ENCODE measurements around the gene P3H4.
A peak's percentile ranks its signal among the peaks of the same experiment; 100 is the strongest.
"Not testable (repeated sequence)": the region's sequence is repeated elsewhere in the genome, so short reads cannot be mapped to it uniquely, and the experiment has no call there.

P3H4 gene

DNA sequence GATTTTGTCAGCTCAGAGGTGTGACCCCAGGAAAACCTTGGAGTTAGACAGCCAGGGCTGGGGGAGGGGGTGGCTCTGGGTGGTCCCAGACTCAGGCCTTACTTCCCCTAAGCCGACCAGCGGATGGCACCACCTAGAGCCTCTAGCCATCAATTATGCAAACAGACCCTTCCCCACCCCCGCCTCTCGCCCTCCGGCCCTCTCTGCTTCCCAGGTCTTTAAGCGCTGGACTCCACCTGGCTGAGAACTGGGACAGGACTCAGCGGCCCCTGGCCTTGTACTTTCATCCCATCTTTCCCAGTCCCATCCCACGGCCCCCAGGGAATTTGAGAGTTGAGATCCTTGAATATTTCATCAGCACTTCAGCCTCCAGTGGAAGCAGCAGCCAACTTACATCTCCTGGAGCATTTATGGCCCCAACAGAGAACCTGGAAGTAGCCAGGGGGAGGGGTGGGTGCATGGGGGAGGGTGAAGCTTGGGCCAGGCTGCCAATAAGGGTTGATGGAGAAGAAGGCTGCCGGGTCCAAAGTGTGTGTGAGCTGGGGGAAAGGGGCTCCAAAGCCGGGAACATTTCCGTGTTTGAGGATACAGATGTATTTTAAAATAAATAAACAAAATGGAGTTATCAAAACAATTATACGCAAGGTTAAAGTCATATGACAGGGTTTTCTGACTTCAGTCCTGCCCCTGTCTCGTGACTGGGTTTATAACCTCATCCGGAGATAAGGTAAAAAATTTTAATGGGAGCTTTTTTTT, 17.8 kb downstream of the P3H4 start:
- no peak for DNase-seq (ENCODE audit: low read depth in 2 of 2)

- no peak for DNase-seq (ENCODE audit: low read depth in 2 of 2)
Observed at GRCh38 chr17:41792845-41793783, 18.6 kb downstream of the P3H4 start.

GRCh38 chr17:41787021-41787418, 24.7 kb downstream of the P3H4 start:
- DNase-seq (ENCODE audit: low read depth in 2 of 2): no peak

DNA sequence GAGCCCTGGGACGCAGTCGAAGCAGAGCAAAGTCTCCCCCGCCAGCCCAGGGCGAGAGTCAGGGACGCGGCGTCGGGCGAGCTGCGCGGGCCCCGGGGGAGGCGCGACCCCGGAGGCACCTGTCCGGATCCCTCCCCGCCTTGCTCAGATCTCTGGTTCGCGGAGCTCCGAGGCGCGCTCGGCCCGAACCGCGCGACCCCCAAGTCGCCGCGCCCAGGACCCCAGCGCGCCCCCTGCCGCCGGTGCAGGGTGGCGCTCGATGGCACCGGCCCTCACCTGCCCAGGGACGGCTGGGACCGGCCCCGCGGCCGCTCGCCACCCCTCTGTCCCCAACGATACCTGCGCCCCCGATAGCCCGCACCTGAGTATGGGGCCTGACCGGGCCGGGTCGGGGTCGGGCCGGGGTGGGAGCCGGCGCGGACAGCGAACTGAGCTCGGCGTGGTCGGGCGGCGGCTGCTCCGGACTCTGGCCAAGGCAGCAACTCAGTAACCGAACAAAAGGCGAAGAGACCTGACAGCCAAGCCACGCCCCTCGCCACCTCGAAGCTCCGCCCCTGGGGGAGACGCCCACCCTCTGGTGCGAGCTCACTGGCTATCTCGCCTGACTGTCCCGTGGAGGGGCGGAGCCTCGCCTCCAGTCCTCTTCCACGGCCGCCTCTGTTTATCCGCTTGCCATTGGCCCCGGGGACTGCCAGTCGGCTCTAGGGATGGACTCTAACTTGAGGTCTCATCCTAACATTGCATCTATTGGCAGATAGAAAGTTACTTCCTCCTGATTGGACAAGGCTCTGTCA, 25.3 kb downstream of the P3H4 start, which contains the start of gene JUP:
Gene JUP (minus strand): TSS at position 485 of the 794 bp plus-strand sequence. CDS start 14,857 bp downstream, outside the sequence.
- DNase-seq (ENCODE audit: low read depth in 2 of 2): peak; percentile 73 to 92

GRCh38 chr17:41785859-41786226, 25.9 kb downstream of the P3H4 start:
- DNase-seq (ENCODE audit: low read depth in 2 of 2): no peak

DNA sequence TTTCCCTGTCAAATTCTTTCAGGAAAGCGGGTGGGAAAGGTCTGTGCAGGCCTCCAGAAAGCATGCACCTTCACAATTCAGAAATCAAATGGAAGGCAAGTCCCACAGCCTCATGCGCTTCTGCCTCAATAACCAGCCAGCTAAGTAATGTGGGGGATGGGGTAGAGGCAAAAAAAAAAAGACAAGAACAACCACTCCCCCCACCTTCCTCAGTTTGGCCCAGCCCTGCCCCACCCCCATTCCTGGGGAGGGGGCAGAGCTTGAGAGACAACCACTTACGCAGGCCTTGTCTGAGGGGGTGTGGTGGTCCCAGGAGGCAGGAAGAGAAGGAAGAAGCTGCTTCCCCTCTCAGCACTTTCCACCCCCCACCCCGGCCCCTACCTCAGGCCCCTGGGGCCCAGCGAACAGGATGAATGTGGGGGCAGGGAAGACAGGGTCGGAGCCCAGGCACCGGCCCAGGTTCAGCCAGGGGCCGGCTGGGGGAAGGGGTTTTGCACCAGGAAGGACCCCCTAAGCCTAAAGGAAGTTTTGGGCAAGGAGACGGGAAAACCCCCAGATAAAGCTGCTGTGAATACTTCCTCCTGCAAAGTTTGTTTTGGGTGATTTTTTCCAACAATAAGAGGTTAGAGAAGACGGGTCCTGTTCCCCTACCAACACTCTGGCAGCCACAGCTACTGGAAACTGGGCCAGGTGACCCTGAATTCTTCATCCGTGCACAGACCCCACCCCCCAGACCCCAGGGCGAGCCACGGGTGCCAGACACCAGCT, 26.5 kb downstream of the P3H4 start:
- no peak for DNase-seq (ENCODE audit: low read depth in 2 of 2)

DNA sequence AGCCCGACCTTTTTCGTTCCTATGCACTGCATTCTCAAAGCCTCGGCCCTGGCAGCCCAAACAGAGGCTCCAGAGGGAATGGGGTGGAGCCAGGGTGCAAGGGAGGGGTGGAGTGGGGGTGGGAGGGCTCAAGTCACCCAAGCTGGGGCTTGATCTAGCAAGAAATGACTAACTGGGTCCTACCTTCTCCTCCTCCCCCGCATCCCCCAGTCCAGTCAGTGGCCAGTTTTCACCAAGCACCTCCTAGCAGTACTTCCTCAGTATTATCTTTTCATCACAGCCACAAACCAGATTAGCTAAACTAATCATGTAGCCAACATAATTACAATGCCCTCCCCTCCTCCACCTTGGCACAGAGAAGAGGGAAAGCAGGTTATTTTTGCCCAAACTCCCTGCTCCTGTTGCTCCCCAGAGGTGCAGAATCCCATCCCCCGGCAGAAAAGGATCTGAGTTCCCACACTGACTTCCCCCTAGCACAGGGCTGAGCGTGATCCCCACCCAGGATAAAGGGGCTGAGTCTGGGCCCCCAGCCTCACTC, 27.5 kb downstream of the P3H4 start:
- DNase-seq (ENCODE audit: low read depth in 2 of 2): no peak

GRCh38 chr17:41782142-41782541, 29.6 kb downstream of the P3H4 start:
- no peak for DNase-seq (ENCODE audit: low read depth in 2 of 2)

GRCh38 chr17:41781404-41782110, 30.2 kb downstream of the P3H4 start:
- DNase-seq (ENCODE audit: low read depth in 2 of 2): no peak

GRCh38 chr17:41779954-41780353, 31.8 kb downstream of the P3H4 start:
- DNase-seq (ENCODE audit: low read depth in 2 of 2): no peak

DNA sequence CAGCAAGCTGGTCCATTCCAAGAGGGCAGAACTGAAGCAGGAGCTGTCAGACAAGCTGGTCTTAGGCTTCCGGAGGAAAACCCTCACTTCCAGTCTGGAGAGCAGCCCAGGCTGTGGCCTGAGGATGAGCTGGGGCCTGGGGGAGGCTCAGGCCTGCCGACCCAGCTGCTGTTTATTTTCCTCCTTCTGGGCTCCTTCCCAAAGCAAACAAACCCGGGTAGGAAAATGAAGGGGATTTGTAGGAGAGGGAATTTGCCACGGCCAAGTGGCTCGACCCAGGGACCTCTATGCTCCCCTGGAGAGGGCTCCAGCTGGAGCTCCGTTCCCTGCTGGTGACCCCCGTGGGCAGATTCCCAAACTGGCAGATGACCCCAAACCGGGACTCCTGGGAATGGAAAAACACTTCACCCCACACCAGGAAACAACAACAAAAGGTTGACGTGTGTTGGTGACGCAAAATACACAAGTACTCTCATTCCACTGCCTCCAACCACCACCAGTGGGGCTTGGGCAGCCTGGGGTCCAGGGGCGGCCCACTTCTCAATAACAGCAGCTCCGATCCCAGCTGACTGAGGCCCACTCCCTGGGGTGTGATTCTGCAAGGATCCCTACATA, 34.1 kb downstream of the P3H4 start:
- no peak for DNase-seq (ENCODE audit: low read depth in 2 of 2)

- no peak for DNase-seq (ENCODE audit: low read depth in 2 of 2)
Observed at GRCh38 chr17:41777157-41777573, 34.6 kb downstream of the P3H4 start.

DNA sequence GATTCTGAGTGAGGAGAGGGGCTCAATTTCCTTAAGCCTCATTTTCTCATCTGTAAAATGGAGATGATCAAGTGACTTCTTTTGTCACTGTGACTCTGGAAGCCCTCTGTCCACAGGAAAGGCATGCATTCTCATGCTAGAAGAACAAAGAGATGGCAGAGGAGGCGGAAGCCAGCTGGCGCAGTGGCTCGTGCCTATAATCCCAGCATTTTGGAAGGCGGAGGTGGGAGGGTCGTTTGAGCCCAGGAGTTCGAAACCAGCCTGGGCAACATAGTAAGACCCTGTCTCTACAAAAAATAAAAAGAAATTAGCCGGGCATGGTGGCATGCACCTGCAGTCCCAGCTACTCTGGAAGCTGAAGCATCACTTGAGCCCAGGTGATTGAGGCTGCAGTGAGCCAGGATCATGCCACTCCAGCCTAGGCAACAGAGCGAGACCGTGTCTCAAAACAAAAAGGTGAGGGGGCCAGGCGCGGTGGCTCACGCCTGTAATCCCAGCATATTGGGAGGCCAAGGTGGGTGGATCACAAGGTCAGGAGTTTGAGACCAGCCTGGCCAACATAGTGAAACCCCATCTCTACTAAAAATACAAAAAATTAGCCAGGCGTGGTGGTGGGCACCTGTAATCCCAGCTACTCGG, 35.4 kb downstream of the P3H4 start:
- DNase-seq (ENCODE audit: low read depth in 2 of 2): not testable (repeated sequence)

DNA sequence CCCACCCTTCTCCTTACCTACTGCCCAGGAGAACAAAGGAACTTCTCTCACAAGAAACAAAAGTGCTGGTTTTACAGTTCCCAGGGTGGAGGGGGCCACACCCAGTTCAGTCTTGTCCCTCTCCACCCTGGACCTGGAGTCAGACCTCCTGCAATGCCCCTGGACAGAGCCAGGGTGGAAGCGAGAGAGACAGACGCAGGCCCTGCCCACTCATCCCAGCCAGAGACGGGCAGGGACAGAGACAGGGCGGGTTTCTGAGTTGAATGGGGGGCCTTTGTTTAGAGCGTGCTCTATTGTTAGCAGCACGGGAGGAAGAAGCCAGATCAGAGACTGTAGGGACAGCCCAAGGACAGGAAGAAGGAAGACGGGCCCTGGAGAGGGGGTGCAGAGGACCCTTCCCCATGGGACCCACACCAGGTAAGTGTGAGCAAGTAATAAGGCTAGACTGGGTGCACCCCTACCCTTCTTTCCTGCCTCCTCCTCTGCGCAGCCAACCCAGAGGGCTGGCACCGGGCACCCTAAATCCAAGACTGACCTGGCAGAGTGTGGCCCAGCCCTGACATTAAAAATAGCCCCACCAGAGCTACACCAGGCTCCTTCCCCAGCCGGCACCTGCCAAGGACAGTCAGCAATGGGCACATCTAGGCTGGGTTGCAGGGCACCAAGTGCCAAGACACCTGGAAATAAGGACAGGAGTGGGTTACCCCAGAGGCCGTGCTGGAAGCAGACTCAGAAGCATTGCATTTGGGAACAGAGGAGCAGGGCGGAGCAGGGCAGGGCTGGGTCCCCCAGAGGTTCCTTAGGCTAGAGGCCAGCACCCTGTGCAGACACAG, 36.1 kb downstream of the P3H4 start:
- DNase-seq (ENCODE audit: low read depth in 2 of 2): no peak

- no peak for DNase-seq (ENCODE audit: low read depth in 2 of 2)
Observed at GRCh38 chr17:41773731-41774193, 38.0 kb downstream of the P3H4 start.

- DNase-seq (ENCODE audit: low read depth in 2 of 2): no peak
Observed at GRCh38 chr17:41773190-41773588, 38.6 kb downstream of the P3H4 start.

DNA sequence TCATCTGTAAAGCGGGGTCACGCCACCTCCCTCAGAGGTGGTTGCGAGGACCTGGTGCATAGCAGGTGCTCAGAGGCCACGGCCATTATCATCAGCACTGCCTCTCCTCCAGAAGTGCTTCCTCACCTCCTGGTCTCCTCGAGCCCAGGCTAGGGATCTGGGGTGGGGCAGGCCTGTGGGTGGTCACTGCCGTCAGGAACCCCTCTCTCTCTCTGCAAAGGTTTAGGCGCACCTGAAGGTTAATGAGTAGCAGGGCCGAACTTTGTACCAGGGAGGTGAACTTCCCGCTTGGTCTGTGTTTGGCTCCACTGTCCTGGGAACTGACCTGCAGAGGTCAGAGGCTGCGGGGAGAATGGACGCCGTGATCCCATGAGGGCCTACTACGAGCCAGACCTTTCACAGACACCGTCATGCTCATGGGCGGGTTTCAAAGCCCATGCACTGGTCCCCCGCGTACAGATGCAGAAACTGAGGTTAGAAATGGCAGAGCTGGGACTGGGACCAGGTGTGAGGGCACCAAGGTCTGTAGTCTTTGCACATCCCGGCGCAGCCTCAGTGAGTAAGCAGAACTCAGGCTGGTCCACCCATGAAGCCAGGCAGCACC, 39.1 kb downstream of the P3H4 start:
- DNase-seq (ENCODE audit: low read depth in 2 of 2): no peak

DNA sequence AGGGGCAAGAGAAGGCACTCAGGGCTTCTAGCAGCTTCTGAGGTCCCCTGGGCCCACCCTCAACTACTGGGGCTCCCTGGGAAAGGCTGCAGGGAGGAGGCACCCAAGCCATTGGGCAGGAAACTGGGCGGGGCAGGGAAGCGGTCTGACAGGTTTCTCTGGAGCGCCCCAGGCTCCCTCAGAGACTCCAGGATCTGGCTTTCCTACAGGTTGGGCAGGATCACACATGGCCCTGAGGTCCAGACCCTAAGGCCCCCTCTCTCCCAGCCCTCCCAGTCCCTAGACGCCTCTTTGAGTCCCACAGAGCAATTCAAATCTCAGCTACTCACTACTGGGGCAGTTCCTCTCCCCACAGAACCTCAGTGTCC, 39.5 kb downstream of the P3H4 start:
- DNase-seq (ENCODE audit: low read depth in 2 of 2): no peak
